NCI-H2196 treated with DMSO at 0.1 percent for 48 hours (cell line): ENCODE measurements around the gene CCDC28A.

Experiments used
- DNase-seq: peaks from one replicate; lab custom pipeline; 2025; ENCODE audit not compliant: unreplicated experiment; lab: John Stamatoyannopoulos, UW

Gene CCDC28A

DNA sequence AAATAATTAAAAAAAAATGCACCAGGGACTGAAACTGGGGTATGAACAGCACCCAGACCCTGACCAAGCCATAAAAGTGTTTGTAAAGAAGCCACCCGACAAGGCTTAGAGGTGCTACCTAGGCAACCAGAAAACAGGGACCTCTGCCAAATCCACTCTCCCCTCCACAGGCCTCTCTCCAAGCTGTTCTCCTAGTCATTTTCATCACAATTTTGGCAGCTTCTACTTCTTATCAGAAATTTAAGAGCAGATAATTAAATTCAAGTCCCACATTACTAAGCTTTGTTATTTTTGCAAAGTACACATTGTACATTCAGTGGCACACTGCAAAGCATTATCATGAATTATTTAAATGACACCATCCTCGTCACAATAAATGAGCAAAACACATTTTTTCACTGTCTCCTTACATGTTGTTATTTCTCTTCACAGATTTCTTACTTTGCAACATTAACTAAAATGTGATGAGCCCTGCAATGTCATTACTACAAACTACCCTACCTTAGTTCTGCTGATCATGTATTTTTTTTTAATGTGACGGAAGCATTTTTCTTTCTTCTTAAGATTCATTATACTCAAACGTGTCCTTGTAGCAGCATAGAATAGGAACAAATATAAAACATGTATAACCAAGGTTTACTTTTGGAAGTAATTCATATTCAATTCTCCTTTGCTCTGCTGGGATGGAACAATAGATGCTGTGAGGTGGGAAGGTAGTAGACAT, 60.4 kb downstream of the CCDC28A start:
- DNase-seq: peak; percentile 68

DNA sequence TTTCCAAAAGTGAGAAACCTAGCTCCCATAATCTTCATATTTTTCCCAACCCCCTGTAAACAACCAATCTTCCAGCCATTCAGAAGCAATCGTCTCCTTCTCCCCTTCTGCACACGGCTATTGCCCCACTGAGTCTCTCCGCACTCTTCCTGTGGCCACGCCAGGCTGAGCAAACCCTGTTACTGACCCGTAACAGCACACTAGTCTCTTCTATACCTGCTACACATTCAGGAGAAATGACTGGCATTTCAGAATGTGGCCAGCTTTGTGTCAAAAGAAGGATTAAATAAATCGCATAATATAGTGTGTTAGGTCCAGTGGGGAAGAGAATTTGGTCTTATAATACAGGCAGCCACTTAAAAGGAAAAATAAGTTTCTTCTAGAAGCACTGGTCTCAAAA, 63.7 kb downstream of the CCDC28A start:
- DNase-seq: no peak
